Hepatocyte (in vitro differentiated cells): Measurements from ENCODE around the gene TMCO4. TPM values are rescaled to one million over a fixed set of nuclear protein-coding genes. Genes with fewer than 3 reads are reported as not detected.

Source experiments
- DNase-seq: peaks from one replicate; pipeline ENCODE4 v3.0.0-alpha.2; 2016; ENCODE audit warnings: low spot score
- H2AFZ ChIP-seq: fragments of 200-600 bp; sonication (generic); 2 replicates; pipeline ENCODE4 v1.6.0; 2016; ENCODE audit warnings: antibody characterized with exemption, mild to moderate bottlenecking
- H3K27ac ChIP-seq: fragments of 200-600 bp; sonication (generic); 2 replicates; pipeline ENCODE4 v1.5.1; 2016; ENCODE audit warnings: mild to moderate bottlenecking
- H3K27me3 ChIP-seq: fragments of 200-600 bp; sonication (generic); 2 replicates; pipeline ENCODE4 v1.6.1; 2016
- H3K36me3 ChIP-seq: fragments of 200-600 bp; sonication (generic); replicated peaks from 2 replicates; pipeline ENCODE4 v1.5.1; 2016; ENCODE audit warnings: low read depth; ENCODE audit not compliant: insufficient read depth
- H3K4me1 ChIP-seq: fragments of 200-600 bp; sonication (generic); 2 replicates; pipeline ENCODE4 v1.5.1; 2016; ENCODE audit warnings: mild to moderate bottlenecking, moderate library complexity; ENCODE audit not compliant: insufficient read depth
- H3K4me2 ChIP-seq: fragments of 200-600 bp; sonication (generic); 2 replicates; pipeline ENCODE4 v1.6.0; 2016
- H3K4me3 ChIP-seq: fragments of 200-600 bp; sonication (generic); 2 replicates; pipeline ENCODE4 v1.5.1; 2016; ENCODE audit warnings: mild to moderate bottlenecking
- H3K79me2 ChIP-seq: fragments of 200-600 bp; sonication (generic); 2 replicates; pipeline ENCODE4 v1.6.0; 2017; ENCODE audit warnings: mild to moderate bottlenecking
- H3K9me2 ChIP-seq: fragments of 200-600 bp; sonication (generic); replicated peaks from 2 replicates; pipeline ENCODE4 v1.6.0; 2017; ENCODE audit warnings: mild to moderate bottlenecking; ENCODE audit not compliant: insufficient read depth
- H3K9me3 ChIP-seq: fragments of 200-600 bp; sonication (generic); 2 replicates; pipeline ENCODE4 v1.5.1; 2016; ENCODE audit warnings: low read depth, mild to moderate bottlenecking
- H4K20me1 ChIP-seq: fragments of 200-600 bp; sonication (generic); 2 replicates; pipeline ENCODE4 v1.6.0; 2016; ENCODE audit warnings: mild to moderate bottlenecking; ENCODE audit not compliant: insufficient read depth, poor library complexity, severe bottlenecking
- EZH2 ChIP-seq: fragments of 200-600 bp; sonication (generic); IDR thresholded peaks from 2 replicates; pipeline ENCODE4 v1.6.1; 2016; ENCODE audit warnings: antibody characterized with exemption, mild to moderate bottlenecking, borderline replicate concordance
- EZH2phosphoT487 ChIP-seq: fragments of 200-600 bp; sonication (generic); IDR thresholded peaks from one replicate; pipeline ENCODE4 v1.6.1; 2018; ENCODE audit warnings: antibody characterized with exemption, mild to moderate bottlenecking, low read depth, moderate library complexity; ENCODE audit not compliant: unreplicated experiment, severe bottlenecking
- WGBS: methylation state at CpG from one replicate; pipeline ENCODE4 v1.1.6; 2016; ENCODE audit warnings: low lambda C conversion rate; ENCODE audit errors: missing lambda C conversion rate; 5-methylcytosine and 5-hydroxymethylcytosine counted together
- polyA plus RNA-seq: library from polyadenylated mRNA; unstranded; fragments of >200 nt; fragmentation: Nextera tagmentation; extraction: Ambion mirVana; gene quantifications from 2 replicates; pipeline ENCODE4 v1.2.1, GENCODE V29; 2016
- total RNA-seq: library from RNA; depleted of rRNA; stranded (reverse); fragments of >200 nt; gene quantifications from 2 replicates; pipeline ENCODE4 v1.2.3, GENCODE V29; 2014
- TF ChIP-seq, protein P1 (sequence below): fragments of 200-600 bp; sonication (generic); IDR thresholded peaks from 2 replicates; pipeline ENCODE4 v1.5.1; 2016; ENCODE audit warnings: antibody characterized with exemption, mild to moderate bottlenecking; ENCODE audit not compliant: poor library complexity

The TMCO4 gene
- total and polyA plus RNA-seq, 2 experiments from 2014 or later = 8.7 to 13.0 TPM

DNA sequence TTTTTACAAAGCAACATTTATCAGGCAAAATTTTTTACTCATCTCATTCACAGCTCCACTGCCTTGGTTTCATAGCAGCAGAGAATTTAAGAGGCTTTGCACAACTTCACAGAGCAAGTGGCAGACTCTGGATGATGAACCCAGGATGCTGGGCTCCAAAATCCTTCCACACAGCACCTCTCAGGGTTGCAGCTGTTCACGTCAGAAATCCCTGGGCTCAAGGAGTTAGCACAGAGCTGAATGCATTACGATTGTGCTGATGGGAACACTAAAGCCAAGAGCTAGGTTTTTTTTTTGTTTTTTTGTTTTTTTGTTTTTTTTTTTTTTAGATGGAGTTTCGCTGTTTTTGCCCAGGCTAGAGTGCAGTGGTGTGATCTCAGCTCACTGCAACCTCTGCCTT is 137.4 kb downstream of the TMCO4 start:
- WGBS = 71% methylated on average over 3 of the region's 3 CpGs
- H3K79me2 ChIP-seq = no peaks in the 10 kb centered on the region

DNA sequence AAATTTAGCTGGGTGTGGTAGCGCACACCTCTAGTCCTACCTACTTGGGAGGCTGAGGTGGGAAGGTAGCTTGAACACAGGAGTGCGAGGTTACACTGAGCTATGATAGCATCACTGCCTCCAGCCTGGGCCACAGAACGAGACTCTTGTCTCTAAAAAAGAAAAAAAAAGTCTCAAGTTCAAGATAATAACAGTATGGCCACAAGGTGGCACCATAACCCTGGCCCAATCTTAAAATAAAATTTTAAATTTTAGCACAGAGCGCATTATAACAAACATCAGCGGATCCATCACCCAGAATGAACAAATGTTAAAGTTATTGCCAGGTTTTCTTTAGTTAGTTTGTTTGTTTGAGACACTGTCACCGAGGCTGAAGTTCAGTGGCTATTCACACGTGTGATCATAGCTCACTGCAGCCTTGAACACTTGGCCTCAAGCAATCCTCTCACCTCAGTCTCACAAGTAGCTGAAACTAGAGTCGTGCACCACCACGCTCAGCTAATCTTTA is 137.9 kb downstream of the TMCO4 start:
- H4K20me1 ChIP-seq = no peaks in the 10 kb centered on the region
- peak; percentile 70 for DNase-seq
- no peak overlapping the region for H3K4me2 ChIP-seq
- no peaks in the 10 kb centered on the region for H3K9me2 ChIP-seq
- no peaks in the 10 kb centered on the region for H3K79me2 ChIP-seq
- no peaks in the 10 kb centered on the region for H3K9me3 ChIP-seq
- H3K27ac ChIP-seq = no peak overlapping the region
- H3K4me1 ChIP-seq = no peaks in the 10 kb centered on the region
- peaks cover 42% of the 10 kb centered on the region for H3K27me3 ChIP-seq
- no peak overlapping the region for H2AFZ ChIP-seq
- H3K36me3 ChIP-seq = no peaks in the 10 kb centered on the region
- 18% methylated on average over 9 of the region's 9 CpGs for WGBS
- TF ChIP-seq EZH2phosphoT487 = no peak
- TF ChIP-seq EZH2 = no peak
- TF ChIP-seq, protein P1, sequence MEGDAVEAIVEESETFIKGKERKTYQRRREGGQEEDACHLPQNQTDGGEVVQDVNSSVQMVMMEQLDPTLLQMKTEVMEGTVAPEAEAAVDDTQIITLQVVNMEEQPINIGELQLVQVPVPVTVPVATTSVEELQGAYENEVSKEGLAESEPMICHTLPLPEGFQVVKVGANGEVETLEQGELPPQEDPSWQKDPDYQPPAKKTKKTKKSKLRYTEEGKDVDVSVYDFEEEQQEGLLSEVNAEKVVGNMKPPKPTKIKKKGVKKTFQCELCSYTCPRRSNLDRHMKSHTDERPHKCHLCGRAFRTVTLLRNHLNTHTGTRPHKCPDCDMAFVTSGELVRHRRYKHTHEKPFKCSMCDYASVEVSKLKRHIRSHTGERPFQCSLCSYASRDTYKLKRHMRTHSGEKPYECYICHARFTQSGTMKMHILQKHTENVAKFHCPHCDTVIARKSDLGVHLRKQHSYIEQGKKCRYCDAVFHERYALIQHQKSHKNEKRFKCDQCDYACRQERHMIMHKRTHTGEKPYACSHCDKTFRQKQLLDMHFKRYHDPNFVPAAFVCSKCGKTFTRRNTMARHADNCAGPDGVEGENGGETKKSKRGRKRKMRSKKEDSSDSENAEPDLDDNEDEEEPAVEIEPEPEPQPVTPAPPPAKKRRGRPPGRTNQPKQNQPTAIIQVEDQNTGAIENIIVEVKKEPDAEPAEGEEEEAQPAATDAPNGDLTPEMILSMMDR = peak; percentile 74
- no peak overlapping the region for H3K4me3 ChIP-seq

More for the DNA sequence above, 137.4 kb downstream of the TMCO4 start:
- Histone ChIP-seq H3K27me3 (peaks cover 48% of the 10 kb centered on the region), H2AFZ (no peak overlapping the region), H3K9me2 (no peaks in the 10 kb centered on the region), H3K27ac (no peak overlapping the region), H3K36me3 (no peaks in the 10 kb centered on the region), H3K9me3 (no peaks in the 10 kb centered on the region), H3K4me3 (no peak overlapping the region), H3K4me2 (no peak overlapping the region), H4K20me1 (no peaks in the 10 kb centered on the region), H3K4me1 (no peaks in the 10 kb centered on the region)
- no peak for DNase-seq
- TF ChIP-seq EZH2phosphoT487 (no peak), EZH2 (no peak)
- TF ChIP-seq, protein P1 = no peak

DNA sequence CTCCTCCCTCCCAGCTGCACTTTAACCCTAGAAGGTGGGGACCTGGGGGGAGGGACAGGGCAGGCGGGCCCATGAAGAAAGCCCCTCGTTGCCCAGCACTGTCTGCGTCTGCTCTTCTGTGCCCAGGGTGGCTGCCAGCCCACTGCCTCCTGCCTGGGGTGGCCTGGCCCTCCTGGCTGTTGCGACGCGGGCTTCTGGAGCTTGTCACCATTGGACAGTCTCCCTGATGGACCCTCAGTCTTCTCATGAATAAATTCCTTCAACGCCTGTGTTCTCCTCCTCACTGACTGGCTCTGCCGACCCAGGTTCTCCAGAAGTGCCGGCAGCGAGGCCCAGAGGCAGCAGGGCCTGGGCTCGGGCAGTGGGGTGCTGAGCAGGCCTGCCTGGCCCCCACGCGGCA is 141.5 kb downstream of the TMCO4 start:
- no peaks in the 10 kb centered on the region for H3K9me3 ChIP-seq
- H3K4me3 ChIP-seq = no peak overlapping the region
- no peak overlapping the region for H3K27ac ChIP-seq
- H3K4me2 ChIP-seq = no peak overlapping the region
- H3K27me3 ChIP-seq = peaks cover 10% of the 10 kb centered on the region
- H3K79me2 ChIP-seq = no peaks in the 10 kb centered on the region
- 97% methylated on average over 10 of the region's 13 CpGs for whole genome bisulfite sequencing
- no peak for DNase-seq
- H2AFZ ChIP-seq = no peak overlapping the region
- H3K9me2 ChIP-seq = no peaks in the 10 kb centered on the region
- no peaks in the 10 kb centered on the region for H4K20me1 ChIP-seq
- H3K36me3 ChIP-seq = no peaks in the 10 kb centered on the region
- H3K4me1 ChIP-seq = no peaks in the 10 kb centered on the region
- TF ChIP-seq, protein P1 = no peak
- TF ChIP-seq EZH2phosphoT487 = no peak
- TF ChIP-seq EZH2 = no peak
